ENCODE measurements around the gene KRTAP1-3.

Gene KRTAP1-3

GRCh38 chr17:41071606-41072360 is 37.1 kb upstream of the KRTAP1-3 start:
- DNase-seq (ENCODE audit: low read depth in 1 of 2, low spot score in 1 of 2) = no peak
- TF ChIP-seq POLR2AphosphoS5 (IDR thresholded peaks at IDR 0.05; ENCODE audit: low read depth) (no peak), SPI1 (IDR thresholded peaks at IDR 0.05; ENCODE audit: borderline replicate concordance, low read depth) (no peak), GABPA (IDR thresholded peaks at IDR 0.05; ENCODE audit: low read depth) (no peak), REST (IDR thresholded peaks at IDR 0.05; ENCODE audit: insufficient replicate concordance, low read depth) (no peak), CTCF (IDR thresholded peaks at IDR 0.05; ENCODE audit: insufficient read depth, low read length) (no peak)
- H3K27me3 ChIP-seq (ENCODE audit: insufficient read depth, poor library complexity, severe bottlenecking) = no peaks in the 10 kb centered on the region
- no peak overlapping the region for H3K27ac ChIP-seq (replicated peaks)
- H3K4me3 ChIP-seq (replicated peaks; ENCODE audit: insufficient read depth, low read length) = no peak overlapping the region

GRCh38 chr17:41069031-41069430 is 34.4 kb upstream of the KRTAP1-3 start:
- TF ChIP-seq CTCF (IDR thresholded peaks at IDR 0.05; ENCODE audit: insufficient read depth, low read length) (no peak), SPI1 (IDR thresholded peaks at IDR 0.05; ENCODE audit: borderline replicate concordance, low read depth) (peak; percentile 54; the same call in 1 of the 2 replicates), POLR2AphosphoS5 (IDR thresholded peaks at IDR 0.05; ENCODE audit: low read depth) (peak; percentile 71)
- Histone ChIP-seq H3K27ac (replicated peaks) (no peak overlapping the region), H3K4me3 (replicated peaks; ENCODE audit: insufficient read depth, low read length) (no peak overlapping the region), H3K27me3 (ENCODE audit: insufficient read depth, poor library complexity, severe bottlenecking) (no peaks in the 10 kb centered on the region)
- peak in 1 of 2 experiments; percentile 72 for DNase-seq (ENCODE audit: low read depth in 1 of 2, low spot score in 1 of 2)

- Histone ChIP-seq H3K27me3 (ENCODE audit: insufficient read depth, poor library complexity, severe bottlenecking) (peaks cover 4% of the 10 kb centered on the region), H3K4me3 (replicated peaks; ENCODE audit: insufficient read depth, low read length) (no peak overlapping the region), H3K27ac (replicated peaks) (no peak overlapping the region)
- no peak for TF ChIP-seq REST (IDR thresholded peaks at IDR 0.05; ENCODE audit: insufficient replicate concordance, low read depth)
- TF ChIP-seq POLR2AphosphoS5 (IDR thresholded peaks at IDR 0.05; ENCODE audit: low read depth) = no peak
- no peak for TF ChIP-seq SPI1 (IDR thresholded peaks at IDR 0.05; ENCODE audit: borderline replicate concordance, low read depth)
- no peak for TF ChIP-seq CTCF (IDR thresholded peaks at IDR 0.05; ENCODE audit: insufficient read depth, low read length)
- no peak for TF ChIP-seq GABPA (IDR thresholded peaks at IDR 0.05; ENCODE audit: low read depth)
- DNase-seq (ENCODE audit: low read depth in 1 of 2, low spot score in 1 of 2) = no peak
Measured at GRCh38 chr17:41067281-41067680, 32.6 kb upstream of the KRTAP1-3 start.

Measured in HL-60 (cell line).